Measurements from ENCODE around the gene DRD2.

- TF ChIP-seq, protein P1, sequence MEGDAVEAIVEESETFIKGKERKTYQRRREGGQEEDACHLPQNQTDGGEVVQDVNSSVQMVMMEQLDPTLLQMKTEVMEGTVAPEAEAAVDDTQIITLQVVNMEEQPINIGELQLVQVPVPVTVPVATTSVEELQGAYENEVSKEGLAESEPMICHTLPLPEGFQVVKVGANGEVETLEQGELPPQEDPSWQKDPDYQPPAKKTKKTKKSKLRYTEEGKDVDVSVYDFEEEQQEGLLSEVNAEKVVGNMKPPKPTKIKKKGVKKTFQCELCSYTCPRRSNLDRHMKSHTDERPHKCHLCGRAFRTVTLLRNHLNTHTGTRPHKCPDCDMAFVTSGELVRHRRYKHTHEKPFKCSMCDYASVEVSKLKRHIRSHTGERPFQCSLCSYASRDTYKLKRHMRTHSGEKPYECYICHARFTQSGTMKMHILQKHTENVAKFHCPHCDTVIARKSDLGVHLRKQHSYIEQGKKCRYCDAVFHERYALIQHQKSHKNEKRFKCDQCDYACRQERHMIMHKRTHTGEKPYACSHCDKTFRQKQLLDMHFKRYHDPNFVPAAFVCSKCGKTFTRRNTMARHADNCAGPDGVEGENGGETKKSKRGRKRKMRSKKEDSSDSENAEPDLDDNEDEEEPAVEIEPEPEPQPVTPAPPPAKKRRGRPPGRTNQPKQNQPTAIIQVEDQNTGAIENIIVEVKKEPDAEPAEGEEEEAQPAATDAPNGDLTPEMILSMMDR (conservative IDR thresholded peaks at IDR 0.05; ENCODE audit: low read length) = no peak
- no peak for TF ChIP-seq EZH2phosphoT487 (IDR thresholded peaks at IDR 0.05; ENCODE audit: borderline replicate concordance, low read depth, low read length)
These were observed 46.7 kb upstream of the DRD2 start for GRCh38 chr11:113521737-113522517.

All from OCI-LY7 (cell line).